HepG2 (cell line): ENCODE data around the gene ADCYAP1R1. TPM values are rescaled to one million over a fixed set of nuclear protein-coding genes. Genes with fewer than 3 reads are reported as not detected.

Experiments
- ATAD3A ChIP-seq: sonication (generic); formaldehyde crosslinking; IDR thresholded peaks from 2 replicates; pipeline ENCODE4 v1.4.0; 2020; ENCODE audit warnings: missing genetic modification reagents
- BORCS8-MEF2B ChIP-seq: sonication (generic); formaldehyde crosslinking; IDR thresholded peaks from 2 replicates; pipeline ENCODE4 v1.8.0; 2022; ENCODE audit warnings: mild to moderate bottlenecking, missing genetic modification reagents
- ETV6 ChIP-seq: sonication (generic); formaldehyde crosslinking; conservative IDR thresholded peaks from 2 replicates; pipeline ENCODE4 v1.4.0; 2020; ENCODE audit warnings: missing genetic modification reagents
- FOXP1 ChIP-seq, 2 experiments: fragments of 450-650 bp in 1 of 2; IDR thresholded peaks; 2 replicates each; pipeline ENCODE4 v1.6.1; 2017 to 2018; ENCODE audit warnings: antibody characterized with exemption in 1 of 2
- HES4 ChIP-seq: sonication (generic); formaldehyde crosslinking; IDR thresholded peaks from 2 replicates; pipeline ENCODE4 v1.9.0; 2021; ENCODE audit warnings: mild to moderate bottlenecking, missing genetic modification reagents, borderline replicate concordance
- HMG20B ChIP-seq: conservative IDR thresholded peaks from 2 replicates; pipeline ENCODE4 v1.6.1; 2016; ENCODE audit warnings: missing genetic modification reagents, missing compliant biosample characterization
- ISX ChIP-seq: sonication (generic); formaldehyde crosslinking; conservative IDR thresholded peaks from 2 replicates; pipeline ENCODE4 v1.5.0; 2020; ENCODE audit warnings: missing genetic modification reagents
- MED13 ChIP-seq: sonication (generic); formaldehyde crosslinking; IDR thresholded peaks from 2 replicates; pipeline ENCODE4 v1.5.0; 2020; ENCODE audit warnings: missing genetic modification reagents
- RFX5 ChIP-seq: IDR thresholded peaks from 2 replicates; pipeline ENCODE4 v1.6.1; 2011; ENCODE audit warnings: low read depth, low read length, improper control_type of control experiment
- SATB2 ChIP-seq: sonication (generic); formaldehyde crosslinking; IDR thresholded peaks from 2 replicates; pipeline ENCODE4 v1.5.0; 2020; ENCODE audit warnings: missing genetic modification reagents
- SMAD3 ChIP-seq: sonication (generic); formaldehyde crosslinking; IDR thresholded peaks from 2 replicates; pipeline ENCODE4 v1.4.0; 2020; ENCODE audit warnings: missing genetic modification reagents
- SMAD9 ChIP-seq: sonication (generic); formaldehyde crosslinking; IDR thresholded peaks from 2 replicates; pipeline ENCODE4 v1.5.1; 2020; ENCODE audit warnings: mild to moderate bottlenecking, missing genetic modification reagents
- SP140L ChIP-seq: sonication (generic); formaldehyde crosslinking; IDR thresholded peaks from 2 replicates; pipeline ENCODE4 v1.4.0; 2020; ENCODE audit warnings: missing genetic modification reagents, borderline replicate concordance
- TAF1 ChIP-seq: sonication (generic); formaldehyde crosslinking; IDR thresholded peaks from 2 replicates; pipeline ENCODE4 v1.4.0; 2020; ENCODE audit warnings: missing genetic modification reagents
- TSC22D2 ChIP-seq: sonication (generic); formaldehyde crosslinking; IDR thresholded peaks from 2 replicates; pipeline ENCODE4 v1.5.1; 2020; ENCODE audit warnings: missing genetic modification reagents, mild to moderate bottlenecking, borderline replicate concordance
- ZBTB42 ChIP-seq: sonication (generic); formaldehyde crosslinking; IDR thresholded peaks from 2 replicates; pipeline ENCODE4 v1.5.0; 2020; ENCODE audit warnings: mild to moderate bottlenecking, missing genetic modification reagents
- ZHX2 ChIP-seq, 2 experiments: sonication (generic) in 1 of 2; formaldehyde crosslinking in 1 of 2; IDR thresholded peaks; 2 replicates each; pipeline versions ENCODE4 v1.6.1 to v1.9.0; 2014 to 2022; ENCODE audit warnings: antibody characterized with exemption in 1 of 2, borderline replicate concordance in 1 of 2, inconsistent platforms in 1 of 2, low read depth in 1 of 2, missing genetic modification reagents in 1 of 2
- ZMYM4 ChIP-seq: sonication (generic); formaldehyde crosslinking; IDR thresholded peaks from 2 replicates; pipeline ENCODE4 v1.8.1; 2023; ENCODE audit warnings: mild to moderate bottlenecking, missing genetic modification reagents
- ZNF12 ChIP-seq: sonication (generic); formaldehyde crosslinking; IDR thresholded peaks from 2 replicates; pipeline ENCODE4 v1.5.0; 2020; ENCODE audit warnings: missing genetic modification reagents
- ZNF205 ChIP-seq: IDR thresholded peaks from 2 replicates; pipeline ENCODE4 v1.6.1; 2018; ENCODE audit warnings: missing biosample characterization, missing genetic modification reagents
- ZNF251 ChIP-seq: sonication (generic); formaldehyde crosslinking; IDR thresholded peaks from 2 replicates; pipeline ENCODE4 v1.9.0; 2021; ENCODE audit warnings: mild to moderate bottlenecking, missing genetic modification reagents
- ZNF296 ChIP-seq: sonication (generic); formaldehyde crosslinking; conservative IDR thresholded peaks from 2 replicates; pipeline ENCODE4 v1.5.0; 2020; ENCODE audit warnings: mild to moderate bottlenecking, missing genetic modification reagents
- ZNF441 ChIP-seq: sonication (generic); formaldehyde crosslinking; IDR thresholded peaks from 2 replicates; pipeline ENCODE4 v1.7.0; 2021; ENCODE audit warnings: missing genetic modification reagents, borderline replicate concordance
- ZNF615 ChIP-seq: sonication (generic); formaldehyde crosslinking; IDR thresholded peaks from 2 replicates; pipeline ENCODE4 v1.5.0; 2020; ENCODE audit warnings: mild to moderate bottlenecking, missing genetic modification reagents, borderline replicate concordance
- ZNF773 ChIP-seq: sonication (generic); formaldehyde crosslinking; IDR thresholded peaks from 2 replicates; pipeline ENCODE4 v1.4.0; 2020; ENCODE audit warnings: missing genetic modification reagents, borderline replicate concordance
- ZSCAN25 ChIP-seq: sonication (generic); formaldehyde crosslinking; IDR thresholded peaks from 2 replicates; pipeline ENCODE4 v1.8.0; 2022; ENCODE audit warnings: mild to moderate bottlenecking, missing genetic modification reagents
- polyA plus RNA-seq, 8 experiments: library from polyadenylated mRNA; depleted of rRNA in 3 of 8; stranded (reverse) in 7 of 8; unstranded in 1 of 8; fragments of >200 nt; fragmentation: Illumina TruSeq in 4 of 8; extraction: Trizol in 4 of 8; gene quantifications; 2 replicates each; pipeline versions ENCODE4 v1.2.1 to v1.2.3, GENCODE V29; 2011 to 2016; ENCODE audit warnings: low read depth in 4 of 8, missing spikeins in 1 of 8, mixed read lengths in 1 of 8; ENCODE audit not compliant: insufficient read depth in 1 of 8
- total RNA-seq, 5 experiments: library from RNA; depleted of rRNA; stranded (reverse); fragments of >200 nt; fragmentation: Illumina TruSeq; extraction: Trizol; gene quantifications; 2 replicates each; pipeline ENCODE4 v1.2.3, GENCODE V29; 2016; ENCODE audit warnings: low read depth in 1 of 5

The ADCYAP1R1 gene
- total and polyA plus RNA-seq, 2 of the 13 experiments (the other 11 are each of a cell fraction or from before 2014, with no cell fraction given), result not detected

GRCh38 chr7:31114593-31115343 lies 62.7 kb downstream of the ADCYAP1R1 start (continued):
- TF ChIP-seq ZNF441 (CRISPR knock-in tag) (0 out of 2 replicates have a peak, but pooled peaks have one; percentile 81), ZNF12 (peak; percentile 37; the same call in 1 of the 2 replicates), ISX (CRISPR knock-in tag) (peak; percentile 80; the same call in 1 of the 2 replicates), ZNF773 (CRISPR knock-in tag) (peak; percentile 85; the same call in 1 of the 2 replicates), ZNF615 (CRISPR knock-in tag) (no peak), ZSCAN25 (no peak), ZMYM4 (CRISPR knock-in tag) (no peak), ZNF251 (CRISPR knock-in tag) (no peak), ETV6 (CRISPR knock-in tag) (peak; percentile 78; the same call in 1 of the 2 replicates), SP140L (CRISPR knock-in tag) (peak; percentile 88; the same call in 1 of the 2 replicates), ZHX2 (IDR thresholded peaks at IDR 0.05; ENCODE audit: low read depth) (no peak), ZHX2 (CRISPR knock-in tag; IDR thresholded peaks at IDR 0.05; ENCODE audit: borderline replicate concordance) (no peak; the same call in 1 of the 2 replicates), ZNF205 (CRISPR knock-in tag) (peak; percentile 70; the same call in 1 of the 2 replicates), BORCS8-MEF2B (CRISPR knock-in tag) (peak; percentile 34; the same call in 1 of the 2 replicates), TAF1 (peak; percentile 38; the same call in 1 of the 2 replicates), SATB2 (CRISPR knock-in tag) (peak; percentile 61; the same call in 1 of the 2 replicates), ZNF296 (CRISPR knock-in tag) (no peak; the same call in 1 of the 2 replicates), HMG20B (CRISPR knock-in tag) (peak; percentile 78), FOXP1 (IDR thresholded peaks at IDR 0.05) (no peak), FOXP1 (CRISPR knock-in tag; IDR thresholded peaks at IDR 0.05) (peak; percentile 7; the same call in 1 of the 2 replicates), SMAD9 (CRISPR knock-in tag) (no peak), HES4 (CRISPR knock-in tag) (peak; percentile 73; the same call in 1 of the 2 replicates), RFX5 (no peak), SMAD3 (CRISPR knock-in tag) (peak; percentile 78), ZBTB42 (CRISPR knock-in tag) (no peak), ATAD3A (CRISPR knock-in tag) (0 out of 2 replicates have a peak, but pooled peaks have one; percentile 74), TSC22D2 (CRISPR knock-in tag) (peak; percentile 94), MED13 (CRISPR knock-in tag) (peak; percentile 69; the same call in 1 of the 2 replicates)
